HEK293T (cell line): ENCODE data around the gene MAPK13.

ENCODE experiments used
- CTCF ChIA-PET: fragments of 350-600 bp; formaldehyde crosslinking; extraction: SDS; loops from one replicate; lab custom pipeline; 2021; ENCODE audit warnings: antibody characterized with exemption, inconsistent platforms; lab: Yijun Ruan, JAX
- POLR2A ChIA-PET: fragments of 350-600 bp; formaldehyde crosslinking; extraction: SDS; loops from one replicate; lab custom pipeline; 2020; ENCODE audit warnings: antibody characterized with exemption, inconsistent platforms; lab: Yijun Ruan, JAX
- DNase-seq: peaks from one replicate; pipeline ENCODE4 v3.0.0; 2012; ENCODE audit warnings: mixed read lengths; ENCODE audit errors: extremely low spot score
- ARNT ChIP-seq: fragments of 450-650 bp; IDR thresholded peaks from 2 replicates; pipeline ENCODE4 v1.6.1; 2017; ENCODE audit warnings: mild to moderate bottlenecking
- BHLHE40 ChIP-seq: fragments of 450-650 bp; IDR thresholded peaks from 2 replicates; pipeline ENCODE4 v1.6.1; 2016; ENCODE audit warnings: mild to moderate bottlenecking, moderate library complexity, borderline replicate concordance
- CTBP1 ChIP-seq: fragments of 450-650 bp; IDR thresholded peaks from 2 replicates; pipeline ENCODE4 v1.6.1; 2016; ENCODE audit warnings: borderline replicate concordance
- ELF4 ChIP-seq: fragments of 450-650 bp; IDR thresholded peaks from 2 replicates; pipeline ENCODE4 v1.6.1; 2017; ENCODE audit warnings: antibody characterized with exemption
- FOXA1 ChIP-seq: fragments of 450-650 bp; IDR thresholded peaks from 2 replicates; pipeline ENCODE4 v1.6.1; 2016; ENCODE audit warnings: mild to moderate bottlenecking
- FOXK2 ChIP-seq: fragments of 450-650 bp; IDR thresholded peaks from 2 replicates; pipeline ENCODE4 v1.6.1; 2016; ENCODE audit warnings: mild to moderate bottlenecking
- FOXM1 ChIP-seq: fragments of 450-650 bp; IDR thresholded peaks from 2 replicates; pipeline ENCODE4 v1.6.1; 2017; ENCODE audit warnings: mild to moderate bottlenecking, borderline replicate concordance
- HDGF ChIP-seq: fragments of 450-650 bp; IDR thresholded peaks from 2 replicates; pipeline ENCODE4 v1.6.1; 2017; ENCODE audit warnings: antibody characterized with exemption, borderline replicate concordance
- L3MBTL2 ChIP-seq: fragments of 450-650 bp; conservative IDR thresholded peaks from 2 replicates; pipeline ENCODE4 v1.6.1; 2016; ENCODE audit warnings: mild to moderate bottlenecking
- NFRKB ChIP-seq: fragments of 450-650 bp; IDR thresholded peaks from 2 replicates; pipeline ENCODE4 v1.6.1; 2016; ENCODE audit warnings: mild to moderate bottlenecking, moderate library complexity
- SP1 ChIP-seq: fragments of 450-650 bp; IDR thresholded peaks from 2 replicates; pipeline ENCODE4 v1.6.1; 2017
- SUZ12 ChIP-seq: fragments of 450-650 bp; IDR thresholded peaks from 2 replicates; pipeline ENCODE4 v1.6.1; 2016; ENCODE audit warnings: mild to moderate bottlenecking
- TARDBP ChIP-seq: fragments of 450-650 bp; IDR thresholded peaks from 2 replicates; pipeline ENCODE4 v1.6.1; 2016
- ZNF384 ChIP-seq: fragments of 450-650 bp; IDR thresholded peaks from 2 replicates; pipeline ENCODE4 v1.6.1; 2016
- TF ChIP-seq, protein P1 (sequence below): fragments of 450-650 bp; IDR thresholded peaks from 2 replicates; pipeline ENCODE4 v1.6.1; 2016

MAPK13 gene

DNA sequence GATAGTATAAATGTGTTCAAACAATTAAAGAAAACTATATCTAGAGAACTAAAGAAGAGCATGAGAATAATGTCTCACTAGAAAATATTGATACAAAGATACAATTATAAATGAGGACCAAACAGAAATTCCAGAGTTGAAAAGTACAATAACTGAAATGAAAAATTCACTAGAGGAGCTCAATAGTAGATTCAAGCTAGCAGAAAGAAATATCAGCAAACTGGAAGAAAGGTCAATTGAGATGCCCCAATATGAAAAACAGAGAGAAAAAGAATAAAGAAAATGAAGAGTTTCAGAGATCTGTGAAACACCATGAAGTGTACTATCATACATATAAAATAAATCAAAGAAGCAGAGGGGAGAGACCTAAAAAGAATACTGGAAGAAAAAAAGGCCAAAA, 48.2 kb downstream of the MAPK13 start:
- POLR2A ChIA-PET, result no interaction called here
- no peak for DNase-seq
- TF ChIP-seq ZNF384, result no peak
- CTCF ChIA-PET, result no interaction called here

DNA sequence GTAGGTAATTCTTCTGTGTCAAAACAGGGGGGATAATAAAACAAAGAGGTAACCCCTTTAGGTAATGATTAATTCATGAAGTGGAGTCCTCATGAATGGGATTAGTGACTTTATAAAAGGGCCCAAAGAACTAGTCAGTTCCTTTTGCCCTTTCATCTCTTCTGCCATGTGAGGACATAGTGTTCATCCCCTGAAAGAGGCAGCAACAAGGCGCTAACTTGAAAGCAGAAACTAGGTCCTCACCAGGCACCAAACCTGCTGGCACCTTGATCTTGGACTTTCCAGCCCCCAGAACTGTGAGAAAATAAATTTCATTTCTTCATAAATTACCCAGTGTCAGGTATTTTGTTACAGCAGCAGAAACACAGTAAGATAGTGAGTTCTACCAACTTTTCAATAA, 49.8 kb downstream of the MAPK13 start:
- ChIA-PET POLR2A (no interaction called here), CTCF (no interaction called here)
- no peak for TF ChIP-seq FOXM1
- no peak for TF ChIP-seq BHLHE40
- TF ChIP-seq, protein P1, sequence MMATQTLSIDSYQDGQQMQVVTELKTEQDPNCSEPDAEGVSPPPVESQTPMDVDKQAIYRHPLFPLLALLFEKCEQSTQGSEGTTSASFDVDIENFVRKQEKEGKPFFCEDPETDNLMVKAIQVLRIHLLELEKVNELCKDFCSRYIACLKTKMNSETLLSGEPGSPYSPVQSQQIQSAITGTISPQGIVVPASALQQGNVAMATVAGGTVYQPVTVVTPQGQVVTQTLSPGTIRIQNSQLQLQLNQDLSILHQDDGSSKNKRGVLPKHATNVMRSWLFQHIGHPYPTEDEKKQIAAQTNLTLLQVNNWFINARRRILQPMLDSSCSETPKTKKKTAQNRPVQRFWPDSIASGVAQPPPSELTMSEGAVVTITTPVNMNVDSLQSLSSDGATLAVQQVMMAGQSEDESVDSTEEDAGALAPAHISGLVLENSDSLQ, result no peak
- no peak for TF ChIP-seq L3MBTL2
- no peak for TF ChIP-seq NFRKB
- TF ChIP-seq SP1, result no peak
- TF ChIP-seq HDGF, result no peak
- no peak for TF ChIP-seq ELF4
- TF ChIP-seq ARNT, result no peak
- TF ChIP-seq SUZ12, result no peak
- TF ChIP-seq ZNF384, result no peak
- TF ChIP-seq CTBP1, result no peak
- TF ChIP-seq TARDBP, result no peak
- TF ChIP-seq FOXA1, result no peak
- no peak for DNase-seq

DNA sequence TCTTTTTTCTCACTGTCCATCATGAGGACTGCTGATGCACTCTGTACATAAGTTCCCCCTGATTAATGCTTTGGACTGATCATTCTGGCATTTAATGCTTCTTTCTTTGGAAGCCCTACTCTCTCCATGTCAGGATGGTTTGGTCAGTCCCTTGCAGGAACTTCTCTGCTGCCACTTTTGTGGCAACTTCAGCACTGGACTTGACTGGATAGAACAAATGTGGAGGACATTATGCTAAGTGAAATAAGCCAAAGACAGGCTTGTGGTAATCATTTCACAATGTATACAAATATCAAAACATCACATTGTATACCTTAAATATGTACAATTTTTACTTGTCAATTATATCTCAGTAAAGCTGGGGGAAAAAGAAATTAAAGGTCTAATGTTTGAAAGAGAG, 54.0 kb downstream of the MAPK13 start:
- TF ChIP-seq SUZ12 (no peak), L3MBTL2 (no peak), ELF4 (no peak), ZNF384 (no peak), SP1 (no peak), FOXM1 (no peak), BHLHE40 (no peak), ARNT (no peak), NFRKB (no peak), FOXK2 (no peak)
- TF ChIP-seq, protein P1, result no peak
- POLR2A ChIA-PET, result no interaction called here
- DNase-seq, result no peak
- CTCF ChIA-PET, result no interaction called here

DNA sequence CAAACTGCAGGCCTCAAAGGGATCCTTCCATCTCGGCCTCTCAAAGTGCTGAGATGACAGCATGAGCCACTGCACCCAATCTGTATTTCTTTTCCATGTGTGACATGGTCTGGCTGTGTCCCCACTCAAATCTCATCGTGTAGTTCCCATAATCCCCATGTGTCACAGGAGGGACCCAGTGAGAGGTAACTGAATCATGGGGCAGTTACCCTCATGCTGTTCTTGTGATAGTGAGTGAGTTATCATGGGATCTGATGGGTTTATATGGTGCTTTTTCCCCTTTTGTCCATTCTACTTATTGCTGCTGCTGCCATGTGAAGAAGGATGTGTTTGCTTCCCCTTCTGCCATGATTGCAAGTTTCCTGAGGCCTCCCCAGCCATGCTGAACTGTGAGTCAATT, 55.9 kb downstream of the MAPK13 start:
- TF ChIP-seq CTBP1 (no peak), FOXK2 (no peak), SUZ12 (no peak), ELF4 (no peak), ZNF384 (no peak)
- ChIA-PET CTCF (no interaction called here), POLR2A (no interaction called here)
- DNase-seq, result no peak

DNA sequence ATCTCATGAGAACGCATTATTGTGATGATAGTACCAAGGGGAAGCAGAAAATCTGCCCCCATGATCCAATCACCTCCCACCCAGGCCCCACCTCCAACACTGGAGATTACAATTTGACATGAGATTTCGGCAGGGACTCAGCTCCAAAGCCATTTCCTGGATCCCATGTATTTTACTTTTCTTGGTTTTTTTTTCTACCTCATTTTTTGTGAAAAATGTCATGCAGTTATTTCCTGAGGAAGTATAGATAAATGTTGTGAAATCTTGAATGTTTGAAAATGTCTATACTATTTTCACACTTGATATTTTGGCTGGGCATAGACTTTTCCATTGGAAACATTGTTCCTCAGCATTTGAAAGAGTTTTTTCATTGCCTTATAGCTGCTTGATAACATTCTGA, 57.1 kb downstream of the MAPK13 start:
- TF ChIP-seq SP1 (no peak), L3MBTL2 (no peak)
- no peak for DNase-seq
- CTCF ChIA-PET, result no interaction called here
- POLR2A ChIA-PET, result no interaction called here
